CD4-positive, alpha-beta T cell treated with Interleukin-21 for 1 hour (primary cell): Measurements from ENCODE around the gene UBALD1.
A peak's percentile ranks its signal among the peaks of the same experiment; 100 is the strongest.

ENCODE experiments used
- DNase-seq: peaks from one replicate; pipeline ENCODE4 v3.0.0-alpha.2; 2020

Gene UBALD1

GRCh38 chr16:4614571-4615383 lies at the start of gene UBALD1:
Gene UBALD1, minus strand, starts transcription at chr16:4614888. Its CDS starts 91 bp downstream, at chr16:4614797.
- DNase-seq, result peak; percentile 84

GRCh38 chr16:4663777-4664465 lies 49.2 kb upstream of the UBALD1 start:
- peak; percentile 24 for DNase-seq

- no peak for DNase-seq
Measured at GRCh38 chr16:4663465-4663776, 48.7 kb upstream of the UBALD1 start.

- no peak for DNase-seq
Measured at GRCh38 chr16:4661661-4662060, 47.0 kb upstream of the UBALD1 start.

GRCh38 chr16:4660454-4661007 lies 45.8 kb upstream of the UBALD1 start:
- DNase-seq, result peak; percentile 79

GRCh38 chr16:4659363-4660353 lies 45.0 kb upstream of the UBALD1 start:
- no peak for DNase-seq

GRCh38 chr16:4656695-4657686 lies 42.3 kb upstream of the UBALD1 start:
- DNase-seq, result no peak

- no peak for DNase-seq
Measured at GRCh38 chr16:4656221-4656620, 41.5 kb upstream of the UBALD1 start.

GRCh38 chr16:4655801-4656200 lies 41.1 kb upstream of the UBALD1 start:
- no peak for DNase-seq

- DNase-seq, result no peak
Measured at GRCh38 chr16:4654964-4655590, 40.4 kb upstream of the UBALD1 start.

GRCh38 chr16:4654011-4654963 lies 39.6 kb upstream of the UBALD1 start:
- no peak for DNase-seq

- no peak for DNase-seq
Measured at GRCh38 chr16:4652561-4652960, 37.9 kb upstream of the UBALD1 start.

GRCh38 chr16:4651827-4652226 lies 37.1 kb upstream of the UBALD1 start:
- DNase-seq, result no peak

- peak; percentile 81 for DNase-seq
Measured at GRCh38 chr16:4650443-4651074, 35.9 kb upstream of the UBALD1 start.

- no peak for DNase-seq
Measured at GRCh38 chr16:4649744-4650442, 35.2 kb upstream of the UBALD1 start.

- no peak for DNase-seq
Measured at GRCh38 chr16:4648917-4649316, 34.2 kb upstream of the UBALD1 start.

GRCh38 chr16:4647644-4647980 lies 32.9 kb upstream of the UBALD1 start:
- DNase-seq, result no peak

- DNase-seq, result no peak
Measured at GRCh38 chr16:4646773-4647643, 32.3 kb upstream of the UBALD1 start.
